ENCODE data around the gene PROM1.

The PROM1 gene

DNA sequence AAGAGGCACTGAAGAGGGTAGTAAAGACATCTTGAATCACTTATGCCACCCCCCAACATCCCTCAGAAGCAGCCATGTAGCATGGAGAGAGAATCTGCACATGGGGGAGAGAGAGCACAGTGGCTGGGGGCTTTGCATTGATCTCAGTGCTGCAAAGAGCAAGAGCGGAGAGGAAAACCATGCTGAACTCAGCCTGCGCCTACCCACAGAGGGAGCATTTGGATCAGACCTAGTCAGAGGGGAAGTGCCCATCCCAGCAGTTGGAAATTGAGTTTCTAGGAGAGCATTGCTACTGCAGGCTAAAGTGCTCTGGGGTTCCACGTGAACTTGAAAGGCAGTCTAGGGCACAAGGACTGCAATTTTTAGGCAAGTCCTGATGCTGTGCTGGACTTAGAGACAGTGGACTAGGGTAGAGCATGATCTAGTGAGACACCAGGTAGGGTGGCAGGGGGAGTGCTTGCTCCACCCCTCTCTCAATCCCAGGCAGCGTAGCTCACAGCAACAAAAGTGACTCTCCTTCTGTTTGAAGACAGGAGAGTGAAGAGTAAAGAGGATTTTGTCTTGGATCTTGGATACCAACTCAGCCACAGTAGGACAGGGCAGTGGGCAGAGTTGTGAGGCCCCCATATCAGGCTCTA is 9.0 kb upstream of the PROM1 start:
- no peak for DNase-seq (ENCODE audit: low read depth in 1 of 2, low spot score in 1 of 2)
- no peak for TF ChIP-seq JUND (IDR thresholded peaks at IDR 0.05; ENCODE audit: low read depth)
- in situ Hi-C loops (cut with HindIII; ENCODE audit: low pct_unique_long_range_greater_than_20kb, low sequenced_read_pairs), result no loop called here

DNA sequence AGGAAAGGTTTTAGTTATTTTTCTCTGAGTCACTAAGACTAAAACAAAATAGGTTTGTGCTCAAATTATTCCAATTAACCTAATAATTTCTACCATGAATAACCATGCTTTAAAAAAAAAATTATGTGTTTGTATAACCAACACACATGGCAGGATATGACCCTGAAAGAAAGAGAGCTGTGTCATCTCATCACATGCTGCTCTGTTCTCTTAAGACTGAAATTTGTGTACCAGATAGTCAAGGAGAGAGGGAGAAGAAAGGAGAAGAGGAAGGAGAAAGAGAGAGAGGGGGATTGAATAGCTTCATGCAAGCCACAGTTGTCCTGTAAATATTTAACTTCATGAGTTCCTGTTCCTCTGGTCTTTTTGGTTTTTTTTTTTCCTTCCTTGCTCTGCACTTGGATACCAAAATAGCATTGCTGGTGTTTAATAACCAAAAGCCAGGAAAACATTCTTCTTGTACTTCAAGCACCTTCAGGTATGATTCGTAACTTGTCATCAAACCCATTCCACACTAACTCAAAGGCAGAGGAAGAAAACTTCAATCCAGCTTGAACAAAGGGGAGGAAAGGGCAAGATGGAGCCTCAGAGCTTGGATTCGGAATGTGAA is 6.4 kb upstream of the PROM1 start:
- in situ Hi-C loops (cut with HindIII; ENCODE audit: low pct_unique_long_range_greater_than_20kb, low sequenced_read_pairs), result no loop called here
- DNase-seq (ENCODE audit: low read depth in 1 of 2, low spot score in 1 of 2), result peak in 1 of 2 experiments; percentile 22
- no peak for TF ChIP-seq JUND (IDR thresholded peaks at IDR 0.05; ENCODE audit: low read depth)

DNA sequence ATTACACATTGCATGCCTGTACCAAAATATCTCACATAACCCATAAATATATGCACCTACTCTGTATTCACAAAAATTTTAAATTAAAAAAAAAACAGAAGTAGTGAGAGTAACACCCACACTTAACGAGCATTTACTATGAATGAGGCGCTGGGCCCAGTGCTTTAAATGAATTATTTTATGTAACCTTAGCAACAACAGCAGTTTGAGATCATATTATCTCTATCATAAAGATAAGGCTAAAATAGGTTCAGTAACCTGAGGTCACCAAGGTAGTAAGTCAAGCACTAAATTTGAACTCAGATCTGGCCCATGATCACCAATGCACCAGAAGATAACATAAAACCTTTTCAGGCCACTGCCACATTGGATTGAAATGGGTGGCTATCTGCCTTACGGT is 5.3 kb upstream of the PROM1 start:
- in situ Hi-C loops (cut with HindIII; ENCODE audit: low pct_unique_long_range_greater_than_20kb, low sequenced_read_pairs), result no loop called here
- TF ChIP-seq JUND (IDR thresholded peaks at IDR 0.05; ENCODE audit: low read depth), result no peak
- no peak for DNase-seq (ENCODE audit: low read depth in 1 of 2, low spot score in 1 of 2)

DNA sequence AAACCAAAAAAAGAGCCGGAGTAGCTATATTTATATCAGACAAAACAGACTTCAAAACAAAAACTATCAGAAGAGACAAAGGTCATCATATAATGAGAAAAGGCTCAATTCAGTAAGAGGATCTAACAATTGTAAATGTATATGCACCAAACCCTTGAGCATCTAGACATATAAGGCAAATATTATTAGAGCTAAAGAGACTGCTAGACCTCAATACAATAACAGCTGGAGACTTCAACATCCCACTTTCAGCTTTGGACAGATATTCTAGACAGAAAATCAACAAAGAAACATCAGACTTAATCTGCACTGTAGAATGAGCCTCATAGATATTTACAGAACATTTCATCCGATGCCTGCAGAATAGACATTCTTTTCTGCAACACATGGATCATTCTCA is 4.8 kb upstream of the PROM1 start:
- DNase-seq (ENCODE audit: low read depth in 1 of 2, low spot score in 1 of 2), result no peak
- TF ChIP-seq JUND (IDR thresholded peaks at IDR 0.05; ENCODE audit: low read depth), result no peak
- in situ Hi-C loops (cut with HindIII; ENCODE audit: low pct_unique_long_range_greater_than_20kb, low sequenced_read_pairs), result no loop called here

DNA sequence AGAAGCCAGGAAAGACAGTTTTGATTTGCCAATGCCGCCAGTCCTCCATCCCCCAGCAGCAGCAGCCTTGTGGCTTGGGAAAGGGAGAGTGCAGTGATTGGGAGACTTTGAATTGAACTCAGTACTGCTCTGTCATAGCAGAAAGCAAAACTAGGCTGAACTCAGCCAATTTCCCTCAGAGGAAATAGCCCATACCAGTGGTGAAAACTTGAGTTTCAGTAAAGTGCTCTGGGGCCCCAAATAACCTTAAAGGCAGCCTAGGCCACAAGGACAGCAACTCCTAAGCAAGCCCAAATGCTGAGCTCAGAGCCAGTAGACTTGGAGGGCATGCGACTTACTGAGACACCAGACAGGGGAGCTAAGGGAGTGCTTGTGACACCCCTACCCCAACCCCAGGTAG is 2.0 kb upstream of the PROM1 start:
- in situ Hi-C loops (cut with HindIII; ENCODE audit: low pct_unique_long_range_greater_than_20kb, low sequenced_read_pairs), result no loop called here
- no peak for DNase-seq (ENCODE audit: low read depth in 1 of 2, low spot score in 1 of 2)

DNA sequence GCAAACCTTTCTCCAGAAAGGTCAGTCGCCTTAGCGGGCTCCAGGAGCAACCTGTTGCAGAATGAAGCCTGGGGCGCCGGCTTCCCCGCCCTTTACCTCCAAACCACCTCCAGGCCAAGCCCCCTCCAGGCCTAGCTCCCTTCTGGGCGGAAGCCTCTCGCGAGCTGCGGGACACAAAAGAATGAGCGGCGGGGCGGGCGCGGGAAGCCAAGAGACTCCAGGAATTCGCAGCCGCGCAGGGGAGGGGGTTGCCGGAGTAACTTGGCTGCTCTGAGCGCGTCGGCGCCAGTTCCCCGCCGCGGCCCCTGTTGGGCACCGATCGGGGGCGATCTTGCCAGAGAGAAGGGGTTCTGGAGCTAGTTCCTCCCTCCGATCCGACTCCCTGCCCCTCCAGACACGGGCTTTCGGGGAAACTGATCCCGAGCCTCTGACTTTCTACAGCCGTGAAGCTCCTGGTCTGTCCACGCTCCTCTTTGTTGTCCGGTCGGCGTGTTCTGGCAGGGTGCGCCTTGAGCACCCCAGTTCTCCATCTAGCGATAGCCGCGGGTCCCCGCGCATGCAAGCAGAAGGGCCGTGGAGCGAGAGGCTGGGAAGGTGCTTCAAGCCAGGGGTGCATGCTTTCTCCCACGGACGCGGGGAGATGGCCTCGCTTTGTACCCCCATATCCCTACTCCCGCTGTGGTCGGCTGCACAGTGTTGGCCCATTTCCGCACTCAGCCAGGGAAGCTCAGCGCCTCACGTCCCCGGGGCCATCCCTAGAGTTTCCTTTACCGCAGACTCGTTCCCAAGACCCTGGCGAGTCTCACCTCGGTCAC is 1.2 kb downstream of the PROM1 start:
- peak; percentile 38 to 52 for DNase-seq (ENCODE audit: low read depth in 1 of 2, low spot score in 1 of 2)
- no peak for TF ChIP-seq JUND (IDR thresholded peaks at IDR 0.05; ENCODE audit: low read depth)
- in situ Hi-C loops (cut with HindIII; ENCODE audit: low pct_unique_long_range_greater_than_20kb, low sequenced_read_pairs), result no loop called here

More for the DNA sequence above, 2.0 kb upstream of the PROM1 start:
- TF ChIP-seq JUND (IDR thresholded peaks at IDR 0.05; ENCODE audit: low read depth), result no peak

DNA sequence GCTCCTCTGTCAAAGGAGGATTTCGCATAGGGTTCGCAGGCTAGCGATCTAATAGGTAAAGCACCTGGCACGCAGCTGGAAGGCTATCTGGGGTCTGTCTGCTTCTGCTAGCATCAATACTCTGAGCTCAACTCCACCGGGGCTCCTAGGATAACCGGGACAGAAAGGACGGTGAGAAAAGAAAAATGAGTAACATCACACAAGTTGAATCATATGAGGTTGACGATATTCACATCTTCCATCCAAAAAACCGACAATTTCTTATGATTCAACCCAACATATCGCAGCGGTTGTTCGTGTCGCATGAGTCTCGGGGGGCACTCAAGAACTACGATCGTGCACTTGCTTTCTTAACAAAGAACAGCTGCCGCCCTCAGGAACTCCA is 1.8 kb downstream of the PROM1 start:
- no peak for TF ChIP-seq JUND (IDR thresholded peaks at IDR 0.05; ENCODE audit: low read depth)
- DNase-seq (ENCODE audit: low read depth in 1 of 2, low spot score in 1 of 2), result no peak
- in situ Hi-C loops (cut with HindIII; ENCODE audit: low pct_unique_long_range_greater_than_20kb, low sequenced_read_pairs), result no loop called here

DNA sequence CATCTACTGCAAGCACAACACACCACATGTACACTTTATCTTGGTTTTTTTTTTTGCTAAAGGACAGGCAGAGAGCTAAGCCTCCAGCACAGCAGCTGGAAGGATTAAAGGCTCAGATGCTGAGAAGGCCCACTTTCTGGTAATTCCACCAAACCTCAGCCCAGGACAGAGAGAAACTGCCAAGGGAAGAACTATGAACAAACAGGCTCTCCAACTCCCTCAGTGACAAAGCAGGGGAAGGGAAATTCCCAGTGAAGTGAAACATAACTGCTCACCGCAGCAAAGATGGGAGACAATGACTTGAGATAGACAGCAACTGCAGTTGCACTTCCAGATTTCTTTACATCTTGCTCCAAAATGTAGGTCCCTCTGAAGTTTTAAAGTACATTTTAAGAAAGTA is 4.8 kb downstream of the PROM1 start:
- in situ Hi-C loops (cut with HindIII; ENCODE audit: low pct_unique_long_range_greater_than_20kb, low sequenced_read_pairs), result no loop called here
- peak in 1 of 2 experiments; percentile 66 for DNase-seq (ENCODE audit: low read depth in 1 of 2, low spot score in 1 of 2)
- TF ChIP-seq JUND (IDR thresholded peaks at IDR 0.05; ENCODE audit: low read depth), result no peak

DNA sequence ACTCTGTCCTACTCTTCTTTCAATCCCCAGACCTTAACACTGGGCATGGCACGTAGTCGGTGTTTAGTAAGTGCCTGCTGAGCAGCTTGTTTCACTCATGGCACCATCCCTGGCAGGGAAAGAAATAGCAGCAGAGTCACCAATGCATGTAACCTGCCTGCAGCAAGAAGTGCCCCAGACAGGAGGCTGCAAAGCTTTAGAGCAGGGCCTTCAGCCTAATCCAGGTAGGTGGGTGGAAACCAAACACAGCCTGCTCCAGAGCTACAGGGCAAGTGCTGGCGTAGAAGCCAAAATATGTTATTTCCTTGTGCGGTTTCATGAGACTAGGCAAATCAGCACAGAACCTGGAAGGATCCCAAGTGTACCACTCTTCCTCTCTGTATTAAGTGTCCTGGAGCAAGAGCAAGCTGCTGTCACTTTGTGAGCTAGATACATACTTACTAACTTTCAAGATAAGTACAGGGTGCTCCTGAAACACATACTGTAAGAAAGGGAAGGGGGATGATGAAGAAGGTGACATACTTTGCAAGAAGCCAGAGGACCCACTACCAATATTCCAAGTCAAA is 5.5 kb downstream of the PROM1 start:
- in situ Hi-C loops (cut with HindIII; ENCODE audit: low pct_unique_long_range_greater_than_20kb, low sequenced_read_pairs), result no loop called here
- peak in 1 of 2 experiments; percentile 33 for DNase-seq (ENCODE audit: low read depth in 1 of 2, low spot score in 1 of 2)
- TF ChIP-seq JUND (IDR thresholded peaks at IDR 0.05; ENCODE audit: low read depth), result no peak

DNA sequence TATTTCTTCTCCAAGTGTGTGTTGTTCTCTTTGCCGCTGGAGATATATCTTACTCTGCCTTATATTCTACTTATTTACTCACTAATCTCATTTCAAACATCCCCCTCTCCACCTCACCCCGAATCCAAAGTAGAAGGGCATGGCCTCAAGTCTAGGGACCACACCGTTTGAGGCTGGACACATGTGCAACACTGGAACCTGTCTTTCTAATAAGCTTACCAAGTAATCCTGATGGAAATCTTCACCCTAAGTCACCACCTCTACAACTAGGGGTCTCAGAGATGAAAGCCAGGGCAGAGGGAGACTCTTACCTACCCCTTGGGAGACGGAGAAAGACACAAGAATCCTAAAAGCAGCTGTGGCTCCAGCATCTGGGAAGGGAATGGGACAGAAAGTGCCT is 6.0 kb downstream of the PROM1 start:
- no peak for DNase-seq (ENCODE audit: low read depth in 1 of 2, low spot score in 1 of 2)
- in situ Hi-C loops (cut with HindIII; ENCODE audit: low pct_unique_long_range_greater_than_20kb, low sequenced_read_pairs), result no loop called here
- TF ChIP-seq JUND (IDR thresholded peaks at IDR 0.05; ENCODE audit: low read depth), result no peak

DNA sequence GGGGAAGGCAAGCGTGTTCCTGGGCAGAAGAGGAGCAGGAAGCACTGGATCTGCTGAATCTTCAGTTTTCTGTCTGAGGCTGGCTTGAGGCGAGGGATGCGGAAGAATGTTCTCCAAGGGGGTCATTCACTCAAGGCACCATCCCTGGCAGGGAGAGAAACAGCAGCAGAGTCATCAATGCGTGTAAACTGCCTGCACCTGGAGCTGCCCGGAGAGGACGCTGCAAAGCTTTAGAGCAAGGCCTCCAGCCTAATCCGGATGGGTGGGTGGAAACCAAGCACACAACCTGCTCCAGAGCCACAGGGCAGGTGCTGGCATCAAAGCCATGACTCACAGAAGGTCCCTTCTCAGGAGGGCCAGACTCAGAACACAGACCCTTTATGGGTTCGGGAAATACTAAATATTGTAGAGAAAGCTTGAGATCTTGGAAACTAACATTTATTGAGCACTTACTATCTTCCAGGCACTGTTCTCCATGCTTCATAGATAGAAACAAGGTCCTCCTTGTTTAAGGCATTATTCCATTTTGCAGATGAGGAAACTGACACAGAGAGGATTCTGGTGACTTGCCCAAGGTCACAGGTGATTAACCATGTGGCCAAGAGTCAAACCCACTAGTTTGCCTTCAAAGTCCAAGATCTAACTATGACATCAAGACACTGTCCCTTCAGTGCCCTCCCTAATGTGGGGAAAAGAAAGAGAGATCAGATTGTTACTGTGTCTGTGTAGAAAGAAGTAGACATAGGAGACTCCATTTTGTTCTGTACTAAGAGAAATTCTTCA is 7.7 kb downstream of the PROM1 start:
- in situ Hi-C loops (cut with HindIII; ENCODE audit: low pct_unique_long_range_greater_than_20kb, low sequenced_read_pairs), result no loop called here
- no peak for DNase-seq (ENCODE audit: low read depth in 1 of 2, low spot score in 1 of 2)
- TF ChIP-seq JUND (IDR thresholded peaks at IDR 0.05; ENCODE audit: low read depth), result no peak

DNA sequence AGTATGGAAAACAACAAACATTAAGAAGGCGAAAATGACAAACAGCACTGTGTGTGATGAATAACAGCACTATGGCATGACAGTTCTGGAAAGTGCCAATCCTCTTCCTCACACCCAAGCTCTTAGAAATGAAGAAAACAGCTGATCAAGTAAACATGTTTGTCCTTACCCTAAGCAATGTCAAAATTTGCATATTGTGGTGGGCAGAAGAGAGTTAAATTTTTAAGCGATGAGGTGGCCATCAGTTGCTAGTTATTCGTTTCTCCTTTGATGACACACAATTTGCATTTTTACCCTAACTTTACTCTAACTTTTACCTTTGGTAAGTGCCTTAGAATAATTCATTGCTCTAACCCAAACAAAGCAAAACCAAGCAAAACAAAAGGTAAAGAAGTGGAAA is 8.8 kb downstream of the PROM1 start:
- no peak for DNase-seq (ENCODE audit: low read depth in 1 of 2, low spot score in 1 of 2)
- no peak for TF ChIP-seq JUND (IDR thresholded peaks at IDR 0.05; ENCODE audit: low read depth)
- in situ Hi-C loops (cut with HindIII; ENCODE audit: low pct_unique_long_range_greater_than_20kb, low sequenced_read_pairs), result no loop called here
